Breast epithelium (tissue), 3 donors: ENCODE data around the gene RUNDC1.

Experiments
- POLR2A ChIP-seq: fragments of 450-650 bp; IDR thresholded peaks from one replicate; pipeline ENCODE4 v1.6.1; 2016; ENCODE audit warnings: antibody characterized with exemption, mild to moderate bottlenecking, moderate library complexity
- TF ChIP-seq, protein P1 (sequence below), 3 donors: fragments of 450-650 bp; IDR thresholded peaks; one replicate each; pipeline ENCODE4 v1.5.1; 2016 to 2017; ENCODE audit warnings: antibody characterized with exemption in 3 of 3, mild to moderate bottlenecking in 3 of 3, moderate library complexity in 3 of 3

DNA sequence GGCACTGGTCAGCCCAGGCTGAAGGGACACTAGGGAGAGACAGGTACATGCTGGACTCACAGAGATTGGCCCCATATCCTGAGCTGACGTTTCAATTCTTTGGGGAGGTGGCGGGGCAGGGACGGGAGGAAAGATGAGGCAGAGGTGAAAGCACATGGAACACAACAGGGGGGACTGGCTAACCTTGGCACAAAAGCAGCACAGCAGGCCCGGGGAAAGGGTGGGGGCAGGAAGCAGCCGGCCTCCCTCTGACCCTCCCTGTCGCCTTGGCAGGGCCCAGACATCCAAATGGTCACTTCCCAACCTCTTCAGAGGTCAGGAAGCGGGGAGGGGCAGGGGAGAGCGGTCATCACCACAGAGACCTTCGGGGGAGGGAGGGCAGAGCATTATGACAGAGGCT, 35.2 kb downstream of the RUNDC1 start:
- TF ChIP-seq, protein P1, sequence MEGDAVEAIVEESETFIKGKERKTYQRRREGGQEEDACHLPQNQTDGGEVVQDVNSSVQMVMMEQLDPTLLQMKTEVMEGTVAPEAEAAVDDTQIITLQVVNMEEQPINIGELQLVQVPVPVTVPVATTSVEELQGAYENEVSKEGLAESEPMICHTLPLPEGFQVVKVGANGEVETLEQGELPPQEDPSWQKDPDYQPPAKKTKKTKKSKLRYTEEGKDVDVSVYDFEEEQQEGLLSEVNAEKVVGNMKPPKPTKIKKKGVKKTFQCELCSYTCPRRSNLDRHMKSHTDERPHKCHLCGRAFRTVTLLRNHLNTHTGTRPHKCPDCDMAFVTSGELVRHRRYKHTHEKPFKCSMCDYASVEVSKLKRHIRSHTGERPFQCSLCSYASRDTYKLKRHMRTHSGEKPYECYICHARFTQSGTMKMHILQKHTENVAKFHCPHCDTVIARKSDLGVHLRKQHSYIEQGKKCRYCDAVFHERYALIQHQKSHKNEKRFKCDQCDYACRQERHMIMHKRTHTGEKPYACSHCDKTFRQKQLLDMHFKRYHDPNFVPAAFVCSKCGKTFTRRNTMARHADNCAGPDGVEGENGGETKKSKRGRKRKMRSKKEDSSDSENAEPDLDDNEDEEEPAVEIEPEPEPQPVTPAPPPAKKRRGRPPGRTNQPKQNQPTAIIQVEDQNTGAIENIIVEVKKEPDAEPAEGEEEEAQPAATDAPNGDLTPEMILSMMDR (IDR thresholded peaks at IDR 0.05) = no peak
- no peak for TF ChIP-seq POLR2A
